ENCODE results near the gene SLC1A6. TPM values are rescaled to one million over a fixed set of nuclear protein-coding genes. Genes with fewer than 3 reads are reported as not detected.

Gene SLC1A6
- total and polyA plus RNA-seq, 4 donors, result not detected

DNA sequence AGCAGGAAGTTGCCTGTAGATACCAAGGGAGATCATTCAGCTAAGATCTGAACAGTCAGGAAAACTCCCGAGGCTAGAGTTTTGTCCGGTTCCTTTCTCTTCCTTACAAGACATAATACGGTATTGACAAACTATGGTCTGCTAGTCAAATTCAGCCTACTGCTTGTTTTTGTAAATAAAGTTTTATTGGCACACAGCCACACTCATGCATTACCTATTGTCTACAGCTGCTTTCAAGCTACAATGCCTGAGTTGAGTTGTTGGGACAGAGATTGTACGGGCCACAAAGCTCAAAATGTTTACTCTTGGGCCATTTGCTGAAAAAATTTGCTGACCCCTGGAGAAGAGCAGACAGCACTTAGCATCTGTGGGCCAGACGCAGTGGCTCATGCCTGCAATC, 2.5 kb downstream of the SLC1A6 start:
- H3K9ac ChIP-seq (ENCODE audit: low read depth in 1 of 2, low read length in 2 of 2), result no peak overlapping the region
- 62% methylated on average over 5 of the region's 5 CpGs for WGBS
- H3K36me3 ChIP-seq (ENCODE audit: control insufficient read depth in 4 of 4, insufficient read depth in 3 of 4, low read depth in 1 of 4, low read length in 3 of 4), result no peaks in the 10 kb centered on the region
- H3K4me3 ChIP-seq (ENCODE audit: low read depth in 1 of 3, low read length in 3 of 3), result no peak overlapping the region
- no peaks in the 10 kb centered on the region for H3K9me3 ChIP-seq (ENCODE audit: control insufficient read depth in 4 of 4, low read length in 3 of 4)
- no peak overlapping the region for H3K27ac ChIP-seq (ENCODE audit: low read depth in 1 of 2, low read length in 2 of 2)
- no peak for DNase-seq (ENCODE audit: low spot score)
- peaks cover 0 to 2% (median 0%) of the 10 kb centered on the region in 4 donors for H3K4me1 ChIP-seq (ENCODE audit: control insufficient read depth in 4 of 4, insufficient read depth in 4 of 4, low read length in 3 of 4)
- peaks cover 0 to 17% (median 3%) of the 10 kb centered on the region in 4 donors for H3K27me3 ChIP-seq (ENCODE audit: control insufficient read depth in 4 of 4, insufficient read depth in 4 of 4, low read length in 3 of 4)
- TF ChIP-seq FOXA1 (IDR thresholded peaks at IDR 0.05), result no peak
- TF ChIP-seq, protein P1, sequence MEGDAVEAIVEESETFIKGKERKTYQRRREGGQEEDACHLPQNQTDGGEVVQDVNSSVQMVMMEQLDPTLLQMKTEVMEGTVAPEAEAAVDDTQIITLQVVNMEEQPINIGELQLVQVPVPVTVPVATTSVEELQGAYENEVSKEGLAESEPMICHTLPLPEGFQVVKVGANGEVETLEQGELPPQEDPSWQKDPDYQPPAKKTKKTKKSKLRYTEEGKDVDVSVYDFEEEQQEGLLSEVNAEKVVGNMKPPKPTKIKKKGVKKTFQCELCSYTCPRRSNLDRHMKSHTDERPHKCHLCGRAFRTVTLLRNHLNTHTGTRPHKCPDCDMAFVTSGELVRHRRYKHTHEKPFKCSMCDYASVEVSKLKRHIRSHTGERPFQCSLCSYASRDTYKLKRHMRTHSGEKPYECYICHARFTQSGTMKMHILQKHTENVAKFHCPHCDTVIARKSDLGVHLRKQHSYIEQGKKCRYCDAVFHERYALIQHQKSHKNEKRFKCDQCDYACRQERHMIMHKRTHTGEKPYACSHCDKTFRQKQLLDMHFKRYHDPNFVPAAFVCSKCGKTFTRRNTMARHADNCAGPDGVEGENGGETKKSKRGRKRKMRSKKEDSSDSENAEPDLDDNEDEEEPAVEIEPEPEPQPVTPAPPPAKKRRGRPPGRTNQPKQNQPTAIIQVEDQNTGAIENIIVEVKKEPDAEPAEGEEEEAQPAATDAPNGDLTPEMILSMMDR (IDR thresholded peaks at IDR 0.05; ENCODE audit: low read depth, low read length, missing input control), result no peak
- TF ChIP-seq EGR1 (IDR thresholded peaks at IDR 0.05; ENCODE audit: low read depth in 2 of 2), result no peak
- no peak for TF ChIP-seq FOXA2 (IDR thresholded peaks at IDR 0.05)
- TF ChIP-seq, protein P2, sequence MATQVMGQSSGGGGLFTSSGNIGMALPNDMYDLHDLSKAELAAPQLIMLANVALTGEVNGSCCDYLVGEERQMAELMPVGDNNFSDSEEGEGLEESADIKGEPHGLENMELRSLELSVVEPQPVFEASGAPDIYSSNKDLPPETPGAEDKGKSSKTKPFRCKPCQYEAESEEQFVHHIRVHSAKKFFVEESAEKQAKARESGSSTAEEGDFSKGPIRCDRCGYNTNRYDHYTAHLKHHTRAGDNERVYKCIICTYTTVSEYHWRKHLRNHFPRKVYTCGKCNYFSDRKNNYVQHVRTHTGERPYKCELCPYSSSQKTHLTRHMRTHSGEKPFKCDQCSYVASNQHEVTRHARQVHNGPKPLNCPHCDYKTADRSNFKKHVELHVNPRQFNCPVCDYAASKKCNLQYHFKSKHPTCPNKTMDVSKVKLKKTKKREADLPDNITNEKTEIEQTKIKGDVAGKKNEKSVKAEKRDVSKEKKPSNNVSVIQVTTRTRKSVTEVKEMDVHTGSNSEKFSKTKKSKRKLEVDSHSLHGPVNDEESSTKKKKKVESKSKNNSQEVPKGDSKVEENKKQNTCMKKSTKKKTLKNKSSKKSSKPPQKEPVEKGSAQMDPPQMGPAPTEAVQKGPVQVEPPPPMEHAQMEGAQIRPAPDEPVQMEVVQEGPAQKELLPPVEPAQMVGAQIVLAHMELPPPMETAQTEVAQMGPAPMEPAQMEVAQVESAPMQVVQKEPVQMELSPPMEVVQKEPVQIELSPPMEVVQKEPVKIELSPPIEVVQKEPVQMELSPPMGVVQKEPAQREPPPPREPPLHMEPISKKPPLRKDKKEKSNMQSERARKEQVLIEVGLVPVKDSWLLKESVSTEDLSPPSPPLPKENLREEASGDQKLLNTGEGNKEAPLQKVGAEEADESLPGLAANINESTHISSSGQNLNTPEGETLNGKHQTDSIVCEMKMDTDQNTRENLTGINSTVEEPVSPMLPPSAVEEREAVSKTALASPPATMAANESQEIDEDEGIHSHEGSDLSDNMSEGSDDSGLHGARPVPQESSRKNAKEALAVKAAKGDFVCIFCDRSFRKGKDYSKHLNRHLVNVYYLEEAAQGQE (IDR thresholded peaks at IDR 0.05), result no peak
- no peak for TF ChIP-seq YY1 (IDR thresholded peaks at IDR 0.05)
- no peak for TF ChIP-seq HNF4A (conservative IDR thresholded peaks at IDR 0.05)
- TF ChIP-seq TAF1 (conservative IDR thresholded peaks at IDR 0.05), result no peak
- TF ChIP-seq JUND (IDR thresholded peaks at IDR 0.05), result no peak
- no peak for TF ChIP-seq RAD21 (IDR thresholded peaks at IDR 0.05)
- TF ChIP-seq, protein P3, sequence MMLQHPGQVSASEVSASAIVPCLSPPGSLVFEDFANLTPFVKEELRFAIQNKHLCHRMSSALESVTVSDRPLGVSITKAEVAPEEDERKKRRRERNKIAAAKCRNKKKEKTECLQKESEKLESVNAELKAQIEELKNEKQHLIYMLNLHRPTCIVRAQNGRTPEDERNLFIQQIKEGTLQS (IDR thresholded peaks at IDR 0.05), result no peak
- TF ChIP-seq, protein P4, sequence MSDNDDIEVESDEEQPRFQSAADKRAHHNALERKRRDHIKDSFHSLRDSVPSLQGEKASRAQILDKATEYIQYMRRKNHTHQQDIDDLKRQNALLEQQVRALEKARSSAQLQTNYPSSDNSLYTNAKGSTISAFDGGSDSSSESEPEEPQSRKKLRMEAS (IDR thresholded peaks at IDR 0.05), result no peak
- TF ChIP-seq SP1 (IDR thresholded peaks at IDR 0.05), result no peak

DNA sequence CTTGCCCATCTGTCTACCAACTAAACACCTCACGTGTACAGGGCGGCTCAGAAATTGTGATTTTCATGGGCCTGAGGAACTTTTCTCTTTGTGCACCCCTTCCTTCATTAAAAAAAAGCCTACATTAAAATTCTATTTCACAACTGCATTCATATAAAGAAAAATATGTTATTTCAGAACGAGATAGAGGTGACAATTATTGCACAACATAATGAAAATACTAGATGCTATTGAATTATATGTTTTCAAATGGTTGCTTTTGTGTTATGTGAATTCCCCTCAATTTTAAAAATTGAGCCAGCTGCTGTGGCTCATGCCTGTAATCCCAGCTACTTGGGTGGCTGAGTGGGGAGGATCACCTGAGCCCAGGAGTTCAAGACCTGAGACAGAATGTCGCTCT, 5.2 kb downstream of the SLC1A6 start:
- H3K4me3 ChIP-seq (ENCODE audit: low read depth in 1 of 3, low read length in 3 of 3), result no peak overlapping the region
- no peak overlapping the region for H3K27ac ChIP-seq (ENCODE audit: low read depth in 1 of 2, low read length in 2 of 2)
- TF ChIP-seq, protein P4 (IDR thresholded peaks at IDR 0.05), result no peak
- TF ChIP-seq, protein P1 (IDR thresholded peaks at IDR 0.05; ENCODE audit: low read depth, low read length, missing input control), result no peak
- no peak for TF ChIP-seq RAD21 (IDR thresholded peaks at IDR 0.05)
- TF ChIP-seq NR2F2 (IDR thresholded peaks at IDR 0.05), result no peak
- TF ChIP-seq HNF4A (conservative IDR thresholded peaks at IDR 0.05), result no peak
- TF ChIP-seq SP1 (IDR thresholded peaks at IDR 0.05), result no peak
- TF ChIP-seq TAF1 (conservative IDR thresholded peaks at IDR 0.05), result no peak
- TF ChIP-seq JUND (IDR thresholded peaks at IDR 0.05), result no peak
- no peak for TF ChIP-seq FOXA2 (IDR thresholded peaks at IDR 0.05)
- TF ChIP-seq, protein P5, sequence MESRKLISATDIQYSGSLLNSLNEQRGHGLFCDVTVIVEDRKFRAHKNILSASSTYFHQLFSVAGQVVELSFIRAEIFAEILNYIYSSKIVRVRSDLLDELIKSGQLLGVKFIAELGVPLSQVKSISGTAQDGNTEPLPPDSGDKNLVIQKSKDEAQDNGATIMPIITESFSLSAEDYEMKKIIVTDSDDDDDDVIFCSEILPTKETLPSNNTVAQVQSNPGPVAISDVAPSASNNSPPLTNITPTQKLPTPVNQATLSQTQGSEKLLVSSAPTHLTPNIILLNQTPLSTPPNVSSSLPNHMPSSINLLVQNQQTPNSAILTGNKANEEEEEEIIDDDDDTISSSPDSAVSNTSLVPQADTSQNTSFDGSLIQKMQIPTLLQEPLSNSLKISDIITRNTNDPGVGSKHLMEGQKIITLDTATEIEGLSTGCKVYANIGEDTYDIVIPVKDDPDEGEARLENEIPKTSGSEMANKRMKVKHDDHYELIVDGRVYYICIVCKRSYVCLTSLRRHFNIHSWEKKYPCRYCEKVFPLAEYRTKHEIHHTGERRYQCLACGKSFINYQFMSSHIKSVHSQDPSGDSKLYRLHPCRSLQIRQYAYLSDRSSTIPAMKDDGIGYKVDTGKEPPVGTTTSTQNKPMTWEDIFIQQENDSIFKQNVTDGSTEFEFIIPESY (IDR thresholded peaks at IDR 0.05), result no peak
- no peaks in the 10 kb centered on the region for H3K36me3 ChIP-seq (ENCODE audit: control insufficient read depth in 4 of 4, insufficient read depth in 3 of 4, low read depth in 1 of 4, low read length in 3 of 4)
- 73% methylated on average over 4 of the region's 4 CpGs for WGBS
- H3K9ac ChIP-seq (ENCODE audit: low read depth in 1 of 2, low read length in 2 of 2), result no peak overlapping the region
- H3K27me3 ChIP-seq (ENCODE audit: control insufficient read depth in 4 of 4, insufficient read depth in 4 of 4, low read length in 3 of 4), result peaks cover 0 to 9% (median 3%) of the 10 kb centered on the region in 4 donors
- no peaks in the 10 kb centered on the region for H3K9me3 ChIP-seq (ENCODE audit: control insufficient read depth in 4 of 4, low read length in 3 of 4)
- H3K4me1 ChIP-seq (ENCODE audit: control insufficient read depth in 4 of 4, insufficient read depth in 4 of 4, low read length in 3 of 4), result peaks cover 0 to 2% (median 0%) of the 10 kb centered on the region in 4 donors
- DNase-seq (ENCODE audit: low spot score), result no peak
